GM18498 (cell line): ENCODE results near the gene CXXC1.
"Not testable (repeated sequence)": the region's sequence is repeated elsewhere in the genome, so short reads cannot be mapped to it uniquely, and the experiment has no call there.

ENCODE experiments used
- ATAC-seq: cut with Tn5 transposase; IDR thresholded peaks from one replicate; pipeline ENCODE4 v1.9.1; 2021; ENCODE audit warnings: mild to moderate bottlenecking, moderate library complexity; ENCODE audit not compliant: unreplicated experiment

The CXXC1 gene

DNA sequence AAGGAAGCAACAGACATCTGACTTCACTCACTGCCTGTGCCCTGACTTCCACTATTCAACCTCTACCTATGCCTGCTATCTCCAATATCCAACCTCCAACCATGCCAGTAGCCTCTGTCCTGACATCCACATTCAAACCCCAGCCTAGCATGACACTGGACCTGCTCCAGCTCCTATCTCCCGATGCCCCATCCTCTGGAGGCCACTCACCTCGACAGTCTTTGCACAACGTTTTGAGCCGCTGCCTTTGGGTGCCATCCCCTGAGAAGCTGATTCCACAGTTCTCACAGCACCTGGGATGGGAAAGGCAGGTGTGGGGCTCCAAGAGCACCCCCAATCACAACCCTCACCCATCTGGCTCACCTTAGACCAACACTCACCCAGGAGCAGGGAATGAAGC is 11.0 kb downstream of the CXXC1 start:
- no peak for ATAC-seq

DNA sequence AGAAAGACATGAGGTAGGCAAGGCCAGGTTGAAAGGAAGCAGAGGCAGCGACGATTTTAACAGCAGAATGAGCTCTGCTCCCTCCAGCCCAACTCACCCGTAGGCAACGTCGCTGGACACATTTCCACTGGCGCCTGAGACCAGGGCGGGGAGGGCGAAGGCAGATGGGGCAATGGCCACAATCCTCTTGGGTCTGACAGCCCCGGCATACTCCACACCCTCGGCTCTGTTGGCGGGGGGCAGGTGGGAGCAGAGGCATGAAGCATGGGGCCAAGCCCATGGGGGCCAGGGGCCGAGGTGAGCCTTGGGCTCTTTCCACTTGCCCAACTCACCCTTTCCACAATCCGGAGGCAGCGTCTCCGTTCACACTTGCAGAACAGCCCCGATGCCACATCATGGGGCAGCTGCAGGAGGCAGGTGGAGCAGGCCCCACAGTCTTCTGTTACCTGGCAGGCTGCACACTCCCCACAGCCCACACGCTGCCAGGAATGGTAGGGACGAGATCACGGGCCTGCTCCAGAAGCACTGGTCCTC is 11.9 kb downstream of the CXXC1 start:
- no peak for ATAC-seq

DNA sequence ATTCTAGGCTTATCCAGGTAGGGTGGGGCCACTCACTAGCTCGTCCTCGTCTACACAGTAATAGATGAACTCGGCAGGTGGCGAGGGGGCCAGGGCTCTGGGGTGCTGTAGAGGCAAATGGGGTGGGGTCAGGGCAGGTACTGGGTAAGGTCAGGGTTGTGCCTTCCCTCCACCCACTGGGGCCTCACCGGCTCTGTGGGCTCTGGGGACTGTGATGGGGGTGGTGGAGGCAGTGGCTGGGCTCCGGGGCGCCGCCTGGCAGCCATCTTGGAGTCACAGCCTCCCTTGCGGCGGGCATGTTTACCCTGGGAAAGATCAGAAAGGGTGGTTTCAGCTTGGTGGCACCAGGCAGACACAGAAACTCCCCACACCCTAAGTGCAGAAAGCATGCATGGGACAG is 12.6 kb downstream of the CXXC1 start:
- no peak for ATAC-seq

DNA sequence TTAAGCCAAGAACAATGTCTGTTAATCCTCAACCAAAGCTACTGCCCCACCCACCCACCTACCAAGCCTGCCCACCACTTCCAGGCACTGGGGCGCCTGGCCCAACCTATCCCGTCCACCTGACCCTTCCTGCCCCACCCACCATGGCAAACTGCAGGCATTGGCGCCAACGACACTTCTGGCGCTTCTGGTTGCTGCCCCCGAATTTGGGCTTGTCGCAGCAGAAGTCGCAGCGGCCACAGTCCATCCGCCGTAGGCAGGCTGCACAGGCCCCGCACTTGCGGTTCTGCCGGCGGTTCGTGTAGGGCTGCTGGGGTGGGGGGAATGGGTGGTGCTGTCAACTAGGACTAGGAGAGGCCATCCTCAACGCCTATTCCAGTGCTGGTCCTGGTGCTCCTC is 13.4 kb downstream of the CXXC1 start:
- ATAC-seq = no peak

DNA sequence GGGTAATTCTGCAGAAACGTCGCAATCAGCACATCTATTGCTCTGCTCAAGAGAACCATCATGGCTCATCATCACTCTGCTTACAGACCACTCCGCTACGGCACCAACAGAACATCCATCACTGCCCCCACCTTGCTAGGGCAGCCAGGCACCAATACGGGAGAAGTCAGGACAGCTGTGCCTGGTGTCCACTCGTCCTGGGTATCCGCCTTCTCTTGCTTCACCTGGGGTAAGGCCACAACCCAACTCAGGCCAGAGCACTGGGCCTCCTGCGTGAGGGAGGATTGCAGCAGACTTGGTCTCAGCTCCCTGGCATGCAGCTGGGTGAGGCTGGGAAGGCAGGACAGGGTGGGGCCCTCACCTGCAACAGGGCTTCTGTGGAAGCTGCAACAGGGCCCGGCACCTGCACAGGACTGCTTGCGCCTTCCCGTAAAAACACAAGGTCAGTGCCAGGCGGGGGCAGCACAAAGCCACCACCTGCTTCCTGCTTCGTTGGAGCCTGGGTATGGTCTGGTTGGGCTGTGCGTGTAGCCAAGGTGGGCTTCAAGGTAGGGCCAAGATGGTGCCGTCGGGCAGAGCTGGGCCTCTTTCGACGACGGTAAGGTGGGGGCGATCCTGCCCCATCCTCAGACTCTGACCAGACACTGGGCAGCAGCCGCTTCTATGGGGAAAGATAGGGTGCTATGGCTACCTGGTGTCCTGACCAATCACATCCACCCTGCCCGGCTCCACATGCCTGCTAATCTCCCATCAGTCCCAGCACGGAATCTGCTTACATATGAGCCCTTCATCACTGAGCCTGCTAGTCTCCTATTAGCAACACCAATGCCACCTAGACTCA is 14.1 kb downstream of the CXXC1 start:
- no peak for ATAC-seq

DNA sequence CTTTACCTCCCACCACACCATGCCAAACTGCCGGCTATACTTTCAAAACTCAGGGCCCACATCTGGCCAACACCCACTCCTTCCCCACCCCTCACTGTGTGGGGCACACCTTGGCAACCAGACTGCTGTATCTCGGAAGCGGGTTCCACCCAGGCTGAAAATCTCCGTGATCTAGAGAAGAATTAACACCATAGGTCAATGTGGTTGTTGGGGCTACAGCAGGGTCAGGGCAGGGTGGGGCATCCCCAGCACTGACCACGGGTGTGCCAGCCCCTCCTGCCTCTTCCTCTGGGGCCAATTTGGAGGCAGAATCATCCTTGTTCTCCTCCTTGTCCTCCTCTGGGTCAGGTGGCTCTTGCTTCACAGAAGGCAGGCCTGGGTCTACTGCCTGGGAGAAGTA is 14.9 kb downstream of the CXXC1 start:
- ATAC-seq = no peak

DNA sequence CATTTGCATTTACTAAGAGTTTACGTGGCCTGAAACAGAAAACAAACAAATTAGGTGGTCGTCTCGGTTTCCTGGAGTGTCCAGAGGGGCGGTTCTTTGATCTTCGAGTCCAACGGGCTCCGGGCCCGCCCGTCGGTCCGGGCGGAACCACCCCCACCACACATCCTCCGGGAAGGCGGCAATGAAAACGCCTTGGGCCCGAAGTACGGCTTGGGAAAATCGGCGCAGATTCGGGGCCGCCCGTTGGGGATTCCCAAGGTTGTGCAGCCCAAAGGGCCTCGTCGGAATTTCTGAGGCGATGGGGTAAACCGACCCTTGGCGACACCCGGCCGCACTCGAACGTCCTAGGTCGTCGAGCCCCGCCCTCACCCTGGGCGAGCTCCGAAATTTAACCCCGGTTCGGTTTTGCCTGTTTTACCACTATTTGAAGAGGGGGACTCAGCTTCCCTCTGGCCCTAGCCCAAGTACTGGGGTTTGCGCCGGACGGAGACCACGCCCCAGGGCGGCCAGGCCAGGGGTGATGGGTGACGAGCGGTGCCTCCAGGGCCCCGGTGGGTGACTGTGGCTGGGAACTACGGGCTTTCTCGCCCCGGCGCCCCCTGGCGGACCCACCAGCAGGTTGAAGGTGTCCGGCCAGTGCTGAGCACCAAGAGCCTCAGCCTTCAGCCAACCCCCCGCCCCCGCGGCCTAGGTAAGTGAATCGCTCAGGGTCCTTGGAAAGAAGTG is 19.3 kb downstream of the CXXC1 start:
- ATAC-seq = peak; percentile 72

DNA sequence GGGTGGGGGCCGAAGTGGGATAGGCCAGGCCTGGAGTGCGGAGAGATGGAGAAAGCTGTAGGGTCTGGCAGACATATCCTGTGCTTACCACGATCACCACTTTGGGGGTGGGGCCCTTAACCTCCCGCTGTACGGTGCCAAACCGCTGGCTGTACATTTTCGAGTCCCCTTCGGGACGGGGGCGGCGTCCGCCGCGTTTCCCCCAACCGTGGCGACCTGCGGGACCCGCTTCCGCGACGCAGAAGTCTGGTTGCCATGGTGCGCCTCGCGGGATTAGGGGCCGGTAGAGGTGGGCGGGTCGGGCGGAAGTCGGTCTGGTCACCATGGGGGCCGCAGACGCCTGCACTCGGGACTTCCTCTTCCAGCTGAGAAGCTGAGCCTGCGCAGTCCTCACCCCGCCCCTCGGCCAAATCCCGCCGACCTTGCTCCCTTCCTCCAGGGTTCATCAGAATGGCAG is 21.2 kb downstream of the CXXC1 start, which contains the start of gene CFAP53:
TSS of gene CFAP53 (minus strand) at position 248 of the 457 bp plus-strand sequence. CDS start at position 157, 91 bp downstream.
- ATAC-seq = peak; percentile 82

DNA sequence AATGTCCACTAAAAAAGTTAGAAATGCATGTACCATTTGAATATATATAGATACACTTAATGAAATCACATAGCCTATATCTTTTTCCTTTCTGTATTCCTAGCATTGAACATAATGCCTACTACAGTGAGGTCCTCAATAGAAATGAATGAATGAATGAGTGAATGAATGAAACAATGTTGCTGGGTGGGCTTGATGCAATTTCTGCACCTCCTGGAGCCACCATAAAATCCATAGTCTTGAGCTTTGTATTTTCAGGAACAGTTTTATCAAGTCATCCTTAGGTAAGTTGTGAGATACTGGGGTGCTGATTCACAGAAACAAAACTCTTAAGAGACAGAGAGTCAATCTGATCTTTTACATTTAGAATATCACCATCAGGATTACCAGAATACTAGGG is 24.5 kb downstream of the CXXC1 start:
- ATAC-seq = no peak

DNA sequence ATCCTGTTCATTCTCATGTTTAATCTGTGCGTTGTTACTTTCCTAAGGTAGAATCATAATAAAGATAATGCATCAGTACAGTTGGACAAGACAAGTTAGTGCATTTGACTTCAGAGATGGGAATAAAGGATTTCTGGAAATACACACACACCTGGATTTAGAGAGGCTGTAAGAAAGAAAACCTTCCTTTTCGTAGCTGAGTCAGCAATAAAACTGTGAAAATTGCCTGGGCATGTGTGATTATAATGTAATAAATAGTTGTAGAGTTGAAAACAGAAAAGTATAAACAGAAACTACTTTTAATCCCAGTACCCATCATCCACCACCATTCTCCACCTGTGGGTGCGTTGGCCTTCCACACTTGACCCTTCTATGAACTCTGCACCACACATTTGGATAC is 36.6 kb downstream of the CXXC1 start:
- no peak for ATAC-seq

DNA sequence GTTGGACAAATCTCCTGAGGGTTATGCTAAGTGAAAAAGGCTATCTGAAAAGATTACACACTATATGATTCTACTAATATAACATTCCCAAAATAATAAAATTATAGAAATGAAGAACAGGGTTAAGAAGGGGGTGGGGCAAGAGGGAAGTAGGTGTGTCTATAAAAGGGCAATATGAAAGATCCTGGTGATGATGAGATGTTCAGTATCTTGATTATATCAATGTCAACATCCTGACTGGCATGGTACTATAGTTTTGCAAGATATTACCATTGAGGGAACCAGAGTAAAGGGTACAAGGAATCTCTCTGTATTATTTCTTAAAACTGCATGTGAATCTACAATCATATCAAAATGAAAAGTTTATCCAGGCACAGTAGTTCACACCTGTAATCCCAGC is 37.9 kb downstream of the CXXC1 start:
- no peak for ATAC-seq

DNA sequence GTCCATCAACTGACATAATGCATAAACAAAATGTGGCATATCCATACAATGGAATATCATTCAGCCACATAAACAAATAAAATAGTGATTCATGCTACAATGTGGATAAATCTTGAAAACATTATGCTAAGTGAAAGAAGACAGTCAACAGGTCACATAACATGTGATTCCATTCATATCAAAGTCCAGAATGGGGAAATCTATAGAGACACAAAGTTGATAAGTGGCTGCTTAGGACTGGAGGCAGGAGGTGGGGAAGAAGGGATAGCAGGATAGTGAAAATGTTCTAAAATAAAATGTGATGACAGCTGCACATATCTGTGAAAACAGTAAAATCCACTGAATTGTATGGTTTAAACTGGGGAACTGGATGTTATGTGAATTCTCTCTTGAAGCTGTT is 39.9 kb downstream of the CXXC1 start:
- no peak for ATAC-seq

DNA sequence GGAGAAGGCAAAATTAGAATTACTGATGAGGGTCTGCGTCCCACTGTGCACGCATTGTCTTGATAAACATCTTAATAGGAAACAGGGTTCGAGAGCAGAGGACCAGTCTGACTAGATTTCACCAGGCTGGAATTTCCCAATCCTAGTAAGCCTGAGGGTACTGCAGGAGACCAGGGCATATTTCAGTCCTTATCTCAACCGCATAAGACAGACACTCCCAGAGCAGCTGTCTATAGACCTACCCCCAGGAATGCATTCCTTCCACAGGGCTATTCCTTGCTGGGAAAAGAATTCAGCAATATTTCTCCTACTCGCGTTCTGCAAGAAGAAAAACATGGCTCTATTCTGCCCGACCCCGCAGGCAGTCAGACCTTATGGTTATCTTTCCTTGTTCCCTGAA is 45.7 kb downstream of the CXXC1 start:
- not testable (repeated sequence) for ATAC-seq

DNA sequence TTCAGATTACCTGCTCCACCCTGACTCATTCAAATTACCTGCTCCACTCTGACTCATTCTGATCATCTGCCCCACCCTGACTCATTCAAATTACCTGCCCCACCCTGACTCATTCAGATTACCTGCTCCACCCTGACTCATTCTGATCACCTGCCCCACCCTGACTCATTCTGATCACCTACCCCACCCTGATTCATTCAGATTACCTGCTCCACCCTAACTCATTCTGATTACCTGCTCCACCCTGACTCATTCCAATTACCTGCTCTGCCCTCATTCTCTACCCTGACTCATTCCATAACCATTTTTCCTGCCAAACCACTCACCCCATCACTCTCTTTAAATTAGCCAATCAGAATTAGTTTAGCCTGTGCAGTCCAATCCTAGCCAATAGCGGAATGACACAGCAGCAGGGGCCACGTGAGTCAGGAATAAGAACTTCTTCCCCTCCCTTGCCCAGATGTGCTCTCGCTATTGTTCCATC is 47.4 kb downstream of the CXXC1 start:
- no peak for ATAC-seq

DNA sequence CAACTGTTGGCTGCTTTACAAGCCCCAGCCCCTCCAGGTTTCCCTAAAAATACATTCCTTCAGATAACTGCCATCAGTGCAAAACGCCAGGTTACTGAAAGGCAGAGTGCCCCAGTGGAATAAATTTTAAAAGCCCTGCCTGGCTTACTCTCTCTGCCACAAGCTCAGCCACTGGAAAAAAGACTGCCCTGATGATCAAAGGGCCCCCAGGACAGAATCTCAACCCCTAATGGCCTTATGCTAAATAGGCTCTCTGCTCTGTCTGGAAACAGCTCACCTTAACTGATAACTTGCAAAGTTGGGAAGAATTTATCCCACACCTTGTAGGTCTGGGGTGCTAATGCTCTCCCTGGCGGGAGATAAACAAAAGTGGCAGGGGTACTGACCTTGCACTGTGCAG is 55.1 kb downstream of the CXXC1 start:
- no peak for ATAC-seq
